ENCODE measurements around the gene MYO1B.

DNA sequence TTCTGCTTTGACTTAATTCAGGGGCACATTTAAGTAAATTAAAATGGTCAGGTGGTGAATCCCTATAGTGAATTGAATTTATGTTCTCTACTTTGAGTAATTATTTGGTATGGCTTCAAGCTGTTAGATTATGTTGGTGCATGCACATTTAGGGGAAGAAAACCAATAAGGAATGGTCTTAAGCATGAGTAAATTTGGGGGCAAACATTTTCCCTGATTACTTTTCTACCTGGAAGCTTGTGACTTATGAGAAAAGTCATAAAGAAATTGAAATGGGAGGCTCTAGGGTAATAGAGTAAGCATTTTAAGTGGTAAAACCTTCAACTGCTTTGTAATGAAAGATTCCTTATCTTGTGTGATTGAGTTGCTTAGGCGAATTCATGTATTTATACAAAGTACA lies 112.5 kb downstream of the MYO1B start:
- TF ChIP-seq, protein P1, sequence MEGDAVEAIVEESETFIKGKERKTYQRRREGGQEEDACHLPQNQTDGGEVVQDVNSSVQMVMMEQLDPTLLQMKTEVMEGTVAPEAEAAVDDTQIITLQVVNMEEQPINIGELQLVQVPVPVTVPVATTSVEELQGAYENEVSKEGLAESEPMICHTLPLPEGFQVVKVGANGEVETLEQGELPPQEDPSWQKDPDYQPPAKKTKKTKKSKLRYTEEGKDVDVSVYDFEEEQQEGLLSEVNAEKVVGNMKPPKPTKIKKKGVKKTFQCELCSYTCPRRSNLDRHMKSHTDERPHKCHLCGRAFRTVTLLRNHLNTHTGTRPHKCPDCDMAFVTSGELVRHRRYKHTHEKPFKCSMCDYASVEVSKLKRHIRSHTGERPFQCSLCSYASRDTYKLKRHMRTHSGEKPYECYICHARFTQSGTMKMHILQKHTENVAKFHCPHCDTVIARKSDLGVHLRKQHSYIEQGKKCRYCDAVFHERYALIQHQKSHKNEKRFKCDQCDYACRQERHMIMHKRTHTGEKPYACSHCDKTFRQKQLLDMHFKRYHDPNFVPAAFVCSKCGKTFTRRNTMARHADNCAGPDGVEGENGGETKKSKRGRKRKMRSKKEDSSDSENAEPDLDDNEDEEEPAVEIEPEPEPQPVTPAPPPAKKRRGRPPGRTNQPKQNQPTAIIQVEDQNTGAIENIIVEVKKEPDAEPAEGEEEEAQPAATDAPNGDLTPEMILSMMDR (conservative IDR thresholded peaks at IDR 0.05; ENCODE audit: low read length) = no peak
- TF ChIP-seq EZH2phosphoT487 (IDR thresholded peaks at IDR 0.05; ENCODE audit: borderline replicate concordance) = no peak

Measured in Loucy (cell line).